Dedifferentiated amniotic fluid mesenchymal stem cell (primary cell): Measurements from ENCODE around the gene JMJD1C.

Experiments
- DNase-seq: peaks from one replicate; pipeline ENCODE4 v3.0.0-alpha.2; 2016; ENCODE audit errors: extremely low spot score

Gene JMJD1C

GRCh38 chr10:63437116-63437949 lies 28.4 kb downstream of the JMJD1C start:
- DNase-seq, result no peak

GRCh38 chr10:63436225-63436624 lies 29.6 kb downstream of the JMJD1C start:
- no peak for DNase-seq

- DNase-seq, result no peak
Observed at GRCh38 chr10:63434866-63435854, 30.6 kb downstream of the JMJD1C start.

GRCh38 chr10:63431962-63432797 lies 33.6 kb downstream of the JMJD1C start:
- DNase-seq, result no peak

GRCh38 chr10:63430999-63431356 lies 34.8 kb downstream of the JMJD1C start:
- DNase-seq, result no peak

- peak; percentile 67 for DNase-seq
Observed at GRCh38 chr10:63430091-63430998, 35.4 kb downstream of the JMJD1C start.

GRCh38 chr10:63429281-63429680 lies 36.5 kb downstream of the JMJD1C start:
- no peak for DNase-seq

- DNase-seq, result no peak
Observed at GRCh38 chr10:63427013-63427412, 38.8 kb downstream of the JMJD1C start.

- DNase-seq, result no peak
Observed at GRCh38 chr10:63425512-63425911, 40.3 kb downstream of the JMJD1C start.

- no peak for DNase-seq
Observed at GRCh38 chr10:63424576-63424975, 41.2 kb downstream of the JMJD1C start.

GRCh38 chr10:63423494-63423893 lies 42.3 kb downstream of the JMJD1C start:
- DNase-seq, result no peak

GRCh38 chr10:63421591-63421990 lies 44.2 kb downstream of the JMJD1C start:
- DNase-seq, result no peak

GRCh38 chr10:63416376-63416775 lies 49.4 kb downstream of the JMJD1C start:
- DNase-seq, result no peak

GRCh38 chr10:63415640-63416244 lies 50.0 kb downstream of the JMJD1C start:
- DNase-seq, result no peak

- peak; percentile 54 for DNase-seq
Observed at GRCh38 chr10:63414481-63415260, 51.1 kb downstream of the JMJD1C start.

- DNase-seq, result no peak
Observed at GRCh38 chr10:63413429-63413828, 52.3 kb downstream of the JMJD1C start.

GRCh38 chr10:63412304-63412703 lies 53.5 kb downstream of the JMJD1C start:
- no peak for DNase-seq

GRCh38 chr10:63410633-63411032 lies 55.1 kb downstream of the JMJD1C start:
- no peak for DNase-seq

GRCh38 chr10:63409465-63410027 lies 56.2 kb downstream of the JMJD1C start:
- peak; percentile 27 for DNase-seq
